SKM-1 treated with dmso at 0.1 percent for 144 hours (cell line): Measurements from ENCODE around the gene CTAG1B.
"Not testable (repeated sequence)": the region's sequence is repeated elsewhere in the genome, so short reads cannot be mapped to it uniquely, and the experiment has no call there.

Source experiments
- DNase-seq: peaks from one replicate; lab custom pipeline; 2025; ENCODE audit not compliant: unreplicated experiment; lab: John Stamatoyannopoulos, UW

Gene CTAG1B

GRCh38 chrX:154619182-154619581, at the start of gene CTAG1B:
Gene CTAG1B (minus strand): TSS chrX:154619282. CDS start chrX:154619218, 64 bp downstream.
- not testable (repeated sequence) for DNase-seq

GRCh38 chrX:154661899-154662298, 42.8 kb upstream of the CTAG1B start:
- no peak for DNase-seq

GRCh38 chrX:154661170-154661569, 42.1 kb upstream of the CTAG1B start:
- no peak for DNase-seq

GRCh38 chrX:154660541-154660940, 41.5 kb upstream of the CTAG1B start:
- no peak for DNase-seq

GRCh38 chrX:154658957-154659356, 39.9 kb upstream of the CTAG1B start:
- DNase-seq: no peak

GRCh38 chrX:154658187-154658586, 39.1 kb upstream of the CTAG1B start:
- no peak for DNase-seq

- DNase-seq: no peak
These were observed 38.2 kb upstream of the CTAG1B start for GRCh38 chrX:154657226-154657805.

- DNase-seq: no peak
These were observed 36.7 kb upstream of the CTAG1B start for GRCh38 chrX:154655786-154656185.

GRCh38 chrX:154655346-154655745, 36.3 kb upstream of the CTAG1B start:
- DNase-seq: no peak

GRCh38 chrX:154654925-154655324, 35.8 kb upstream of the CTAG1B start:
- no peak for DNase-seq

- no peak for DNase-seq
These were observed 35.3 kb upstream of the CTAG1B start for GRCh38 chrX:154654372-154654771.

- DNase-seq: not testable (repeated sequence)
These were observed 34.3 kb upstream of the CTAG1B start, which contains the start of gene CTAG2 for GRCh38 chrX:154653413-154653812. Gene CTAG2 (minus strand): TSS chrX:154653579. CDS start chrX:154653515, 64 bp downstream.

GRCh38 chrX:154653048-154653401, 33.9 kb upstream of the CTAG1B start:
- no peak for DNase-seq

- DNase-seq: no peak
These were observed 33.4 kb upstream of the CTAG1B start for GRCh38 chrX:154652311-154653047.

- no peak for DNase-seq
These were observed 31.1 kb upstream of the CTAG1B start for GRCh38 chrX:154650221-154650510.

- DNase-seq: no peak
These were observed 30.6 kb upstream of the CTAG1B start for GRCh38 chrX:154649503-154650220.

GRCh38 chrX:154648931-154649330, 29.8 kb upstream of the CTAG1B start:
- no peak for DNase-seq

GRCh38 chrX:154645745-154646378, 26.8 kb upstream of the CTAG1B start:
- not testable (repeated sequence) for DNase-seq

GRCh38 chrX:154643708-154644107, 24.6 kb upstream of the CTAG1B start:
- DNase-seq: not testable (repeated sequence)

GRCh38 chrX:154641740-154642139, 22.7 kb upstream of the CTAG1B start:
- DNase-seq: not testable (repeated sequence)

- DNase-seq: not testable (repeated sequence)
These were observed 14.6 kb upstream of the CTAG1B start for GRCh38 chrX:154633661-154634060.

GRCh38 chrX:154630949-154631348, 11.9 kb upstream of the CTAG1B start:
- not testable (repeated sequence) for DNase-seq
